NCI-H774 (cell line): Measurements from ENCODE around the gene CFAP45.

Experiments used
- DNase-seq: peaks from one replicate; lab custom pipeline; 2025; lab: John Stamatoyannopoulos, UW

Gene CFAP45

DNA sequence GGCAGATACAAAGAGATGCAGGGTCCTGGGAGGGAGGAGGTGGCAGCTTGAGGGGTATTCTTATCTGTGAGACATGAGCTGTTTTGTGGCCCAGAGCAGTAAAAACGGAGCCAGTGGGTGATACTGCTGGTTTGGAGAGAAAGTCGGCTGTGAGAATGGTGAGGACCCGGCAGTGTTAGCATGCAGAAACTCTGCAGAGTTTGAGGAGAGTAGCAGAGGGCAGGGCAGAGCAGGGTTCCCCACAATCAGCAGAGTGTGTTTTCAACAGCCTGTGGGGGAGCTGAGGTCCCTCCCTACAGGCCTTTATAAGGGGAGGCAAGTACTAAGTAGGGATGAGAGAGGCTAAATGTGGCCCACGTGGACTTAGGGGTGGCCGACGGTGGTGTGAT, 72.9 kb downstream of the CFAP45 start:
- no peak for DNase-seq

GRCh38 chr1:159826441-159827101, 73.4 kb downstream of the CFAP45 start, which contains the start of gene SLAMF8:
Gene SLAMF8, plus strand, starts transcription at chr1:159826873. Its CDS starts 26 bp downstream, at chr1:159826899.
- DNase-seq, result no peak

DNA sequence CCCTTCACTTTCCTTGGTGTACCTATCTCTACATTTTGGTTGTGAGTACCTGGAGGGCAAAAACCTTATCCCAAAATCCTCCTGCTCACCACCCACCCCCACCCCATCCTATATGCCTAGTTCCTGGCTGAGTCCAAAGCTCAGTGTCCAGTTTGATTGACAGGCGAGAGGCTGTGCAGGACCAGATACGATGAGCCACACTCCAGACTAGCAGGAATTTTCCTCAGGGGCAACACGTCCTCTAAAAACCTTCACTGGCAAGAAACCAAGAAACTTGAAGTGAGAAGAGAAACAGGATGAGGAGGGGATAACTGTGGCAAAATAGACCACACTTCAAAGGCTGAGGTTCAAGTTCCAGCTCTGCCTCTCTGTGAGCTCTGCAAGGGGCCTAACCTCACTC, 74.4 kb downstream of the CFAP45 start:
- no peak for DNase-seq

GRCh38 chr1:159823406-159823805, 76.6 kb downstream of the CFAP45 start:
- DNase-seq, result no peak
